GM13976 (cell line): ENCODE data around the gene HOXA3.

Experiments used
- DNase-seq: peaks from one replicate; pipeline ENCODE4 v3.0.0; 2012; ENCODE audit warnings: low spot score
- in situ Hi-C: fragments of 300-500 bp; cut with MboI; formaldehyde crosslinking; loops from one replicate; pipeline ENCODE4 v1.12.0; 2022; ENCODE audit warnings: low sequenced_read_pairs, mixed read lengths, inconsistent platforms; ENCODE audit not compliant: unreplicated experiment
- TF ChIP-seq, protein P1 (sequence below): IDR thresholded peaks from 2 replicates; pipeline ENCODE4 v1.5.1; 2012; ENCODE audit warnings: borderline replicate concordance, mild to moderate bottlenecking; ENCODE audit not compliant: insufficient read depth; ENCODE audit errors: extremely low read depth, missing control alignments, control extremely low read depth

The HOXA3 gene

DNA sequence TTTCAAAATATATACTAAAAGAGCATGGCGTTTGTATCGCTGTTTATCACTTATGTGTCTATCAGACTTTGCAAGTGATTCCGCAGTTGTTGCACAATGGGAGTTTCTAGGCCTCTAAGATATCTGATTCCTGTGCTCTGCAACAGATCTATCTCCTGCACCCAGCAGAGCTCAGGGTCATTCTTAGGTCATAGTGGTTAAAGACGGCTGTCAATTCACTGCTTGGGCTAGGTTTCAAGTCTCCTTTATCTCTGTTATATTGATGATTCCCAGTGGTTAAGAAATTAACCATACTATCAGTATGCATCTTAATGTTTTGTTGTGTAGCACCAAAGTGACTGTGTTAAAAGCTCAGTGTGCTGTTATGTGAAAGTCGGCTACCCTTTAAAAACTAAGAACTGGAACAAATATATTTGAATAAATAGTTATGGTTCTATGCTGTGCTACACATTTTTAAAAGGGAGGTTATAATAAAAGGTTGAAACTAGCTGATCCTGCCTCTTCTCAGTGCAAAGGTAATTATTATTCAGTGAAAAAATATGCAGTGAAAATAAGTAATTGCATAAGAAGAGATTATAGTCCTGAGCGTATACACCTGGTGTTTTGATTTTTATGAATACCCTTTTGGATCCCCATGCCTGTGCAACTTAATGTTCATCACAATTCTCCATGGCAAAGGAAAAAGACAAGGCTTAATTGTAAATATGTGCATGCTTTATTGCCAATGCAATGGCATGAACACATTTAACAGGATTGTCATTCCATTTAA is 80.6 kb downstream of the HOXA3 start:
- no peak for DNase-seq
- TF ChIP-seq, protein P1, sequence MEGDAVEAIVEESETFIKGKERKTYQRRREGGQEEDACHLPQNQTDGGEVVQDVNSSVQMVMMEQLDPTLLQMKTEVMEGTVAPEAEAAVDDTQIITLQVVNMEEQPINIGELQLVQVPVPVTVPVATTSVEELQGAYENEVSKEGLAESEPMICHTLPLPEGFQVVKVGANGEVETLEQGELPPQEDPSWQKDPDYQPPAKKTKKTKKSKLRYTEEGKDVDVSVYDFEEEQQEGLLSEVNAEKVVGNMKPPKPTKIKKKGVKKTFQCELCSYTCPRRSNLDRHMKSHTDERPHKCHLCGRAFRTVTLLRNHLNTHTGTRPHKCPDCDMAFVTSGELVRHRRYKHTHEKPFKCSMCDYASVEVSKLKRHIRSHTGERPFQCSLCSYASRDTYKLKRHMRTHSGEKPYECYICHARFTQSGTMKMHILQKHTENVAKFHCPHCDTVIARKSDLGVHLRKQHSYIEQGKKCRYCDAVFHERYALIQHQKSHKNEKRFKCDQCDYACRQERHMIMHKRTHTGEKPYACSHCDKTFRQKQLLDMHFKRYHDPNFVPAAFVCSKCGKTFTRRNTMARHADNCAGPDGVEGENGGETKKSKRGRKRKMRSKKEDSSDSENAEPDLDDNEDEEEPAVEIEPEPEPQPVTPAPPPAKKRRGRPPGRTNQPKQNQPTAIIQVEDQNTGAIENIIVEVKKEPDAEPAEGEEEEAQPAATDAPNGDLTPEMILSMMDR = no peak
- in situ Hi-C loops = no loop called here

DNA sequence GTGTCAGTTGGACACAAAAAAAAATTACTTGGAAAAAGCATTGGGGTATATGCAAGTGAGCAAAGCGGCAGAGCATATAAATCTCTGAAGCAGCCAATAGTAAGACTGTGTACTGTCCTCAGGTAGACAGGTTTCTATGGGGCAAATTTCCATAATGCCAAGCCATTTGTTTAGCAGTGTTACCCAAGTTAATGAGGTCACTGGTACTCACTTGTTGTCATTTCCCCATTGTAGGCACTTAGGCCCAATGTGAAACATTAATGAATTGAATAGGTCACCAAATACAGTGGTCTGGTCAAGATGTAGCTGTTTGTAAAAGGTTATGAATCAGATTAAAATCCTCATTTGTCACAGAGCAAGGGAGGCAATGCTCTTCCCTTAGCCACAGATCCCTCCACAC is 84.1 kb downstream of the HOXA3 start:
- in situ Hi-C loops = no loop called here
- no peak for DNase-seq
- TF ChIP-seq, protein P1 = no peak

DNA sequence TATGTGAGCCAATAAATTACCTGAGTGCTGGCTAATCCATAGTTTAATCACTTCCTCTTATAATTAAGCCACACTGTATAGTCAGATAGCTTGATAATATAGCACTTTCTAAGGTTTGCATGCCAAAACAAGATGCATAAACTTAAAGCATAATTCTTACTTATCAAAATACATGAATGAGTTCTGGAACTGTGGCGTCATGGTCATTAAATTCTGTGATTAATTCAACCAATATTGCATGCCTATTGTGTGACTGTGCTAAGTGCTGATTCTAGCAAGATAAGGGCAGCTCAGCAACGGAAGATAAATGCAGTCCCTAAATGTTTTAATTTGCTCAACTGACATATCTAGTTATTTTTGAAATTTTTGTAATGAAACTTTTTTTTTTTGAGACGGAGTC is 86.2 kb downstream of the HOXA3 start:
- in situ Hi-C loops = no loop called here
- no peak for DNase-seq
- TF ChIP-seq, protein P1 = no peak

DNA sequence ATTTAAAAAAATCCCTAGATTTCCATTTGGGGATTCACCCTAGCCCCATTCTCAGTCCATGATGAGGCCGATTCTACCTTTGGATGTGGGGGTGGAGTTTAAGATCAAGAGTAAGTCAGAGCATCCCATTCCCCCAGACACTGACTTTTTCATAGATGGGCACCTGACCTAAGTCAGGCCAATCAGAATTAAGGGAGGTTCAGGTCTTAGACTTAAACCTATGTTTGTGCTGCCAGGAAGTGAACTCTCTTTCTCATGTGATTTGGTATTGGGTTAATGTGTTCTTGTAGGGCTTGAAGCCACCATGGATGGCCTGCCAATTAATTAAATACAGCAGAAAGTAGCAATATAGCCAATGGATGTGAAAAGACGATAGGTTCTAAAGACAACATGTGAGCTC is 86.7 kb downstream of the HOXA3 start:
- in situ Hi-C loops = no loop called here
- no peak for DNase-seq
- TF ChIP-seq, protein P1 = no peak

DNA sequence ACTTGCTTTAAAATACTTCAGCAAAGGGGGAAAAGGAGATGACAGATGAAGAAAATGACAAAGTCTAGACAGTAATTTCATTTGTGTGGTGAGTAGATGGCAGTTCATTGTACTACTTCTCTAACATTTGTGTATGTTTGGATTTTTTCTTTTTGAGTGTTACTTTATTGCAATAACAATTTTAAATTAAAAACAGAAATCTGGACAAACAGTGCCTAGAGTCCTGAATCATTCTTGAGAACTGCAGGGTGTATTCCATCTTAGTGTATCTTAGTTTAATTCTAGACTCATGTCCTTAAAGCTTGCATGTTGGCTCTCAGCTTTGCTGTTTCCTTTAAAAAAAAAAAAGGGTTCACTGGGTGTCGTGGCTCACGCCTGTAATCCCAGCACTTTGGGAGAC is 87.7 kb downstream of the HOXA3 start:
- no peak for DNase-seq
- in situ Hi-C loops = no loop called here
- TF ChIP-seq, protein P1 = no peak

DNA sequence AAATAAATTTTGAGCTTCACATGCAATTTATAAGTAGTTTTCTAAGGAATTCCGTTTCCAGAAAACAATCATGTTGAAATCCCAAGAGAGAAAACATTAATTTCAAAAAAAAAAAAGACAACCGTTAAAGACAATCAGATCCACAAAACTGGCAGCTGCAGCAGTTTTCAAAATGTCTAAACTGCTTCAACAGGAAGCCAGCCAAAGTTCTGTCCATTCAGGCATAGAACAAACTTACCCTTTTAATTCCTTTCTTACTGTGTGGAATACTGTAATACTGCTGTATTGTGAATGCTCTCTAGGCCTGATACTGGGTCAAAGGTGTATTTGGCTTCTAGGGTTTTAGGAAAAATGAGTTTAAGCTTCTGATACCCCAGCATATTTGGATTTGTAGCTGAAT is 88.2 kb downstream of the HOXA3 start:
- DNase-seq = no peak
- TF ChIP-seq, protein P1 = no peak

More for the DNA sequence above, 88.2 kb downstream of the HOXA3 start:
- in situ Hi-C loops = no loop called here
